ENCODE data around the gene MYH10. TPM values are rescaled to one million over a fixed set of nuclear protein-coding genes. Genes with fewer than 3 reads are reported as not detected.

MYH10 gene
- total RNA-seq, 2 donors from 2014 or later: 48.6 to 56.6 TPM

DNA sequence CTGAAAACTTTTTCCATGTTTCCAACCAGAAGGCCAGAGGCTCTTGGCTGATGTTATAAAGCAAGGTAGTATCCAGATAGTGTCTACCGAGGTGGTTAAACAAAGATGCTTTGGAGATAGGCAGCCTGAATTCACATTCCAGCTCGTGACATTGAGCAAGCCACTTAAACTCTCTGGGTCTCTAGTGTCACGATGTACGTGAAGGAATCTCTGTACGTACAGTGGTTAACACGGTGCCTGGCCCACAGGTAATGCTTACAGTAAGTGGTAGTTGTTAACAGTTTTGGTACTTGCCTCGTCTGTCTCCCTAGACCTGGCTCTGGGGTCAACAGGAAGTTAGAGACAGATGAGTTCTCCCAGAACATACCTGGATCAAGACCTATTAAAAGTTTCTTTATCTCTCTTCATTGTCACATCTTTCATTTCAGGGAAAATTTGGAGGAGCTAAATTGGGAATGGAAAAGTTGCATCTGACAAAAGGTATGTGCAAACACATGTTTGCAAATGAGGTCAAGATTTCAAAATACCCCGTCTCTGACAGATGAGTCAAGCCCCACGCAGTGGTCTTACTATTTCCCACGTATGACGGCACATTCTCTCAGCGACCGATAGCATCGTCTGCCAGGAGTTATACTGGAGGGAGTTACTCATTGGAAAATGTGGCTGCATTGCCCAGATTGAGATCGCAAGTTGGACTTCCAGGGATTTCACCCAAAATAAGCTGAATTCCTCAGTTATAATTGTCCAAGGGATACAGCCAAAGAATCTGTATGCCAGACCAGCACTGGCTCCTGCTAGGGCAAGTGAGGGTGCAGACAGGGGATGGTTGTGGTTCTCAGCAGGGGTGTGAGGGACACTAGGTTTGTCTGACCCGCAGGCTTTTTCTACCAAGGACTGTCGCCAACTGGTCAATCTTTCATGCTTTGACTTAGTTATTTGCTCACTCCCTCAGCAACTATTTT lies 18.9 kb upstream of the MYH10 start:
- Histone ChIP-seq H3K4me1 (replicated peaks) (no peaks in the 10 kb centered on the region), H3K9me3 (no peaks in the 10 kb centered on the region), H3K36me3 (no peaks in the 10 kb centered on the region), H3K4me3 (no peak overlapping the region), H3K27ac (no peak overlapping the region), H3K27me3 (replicated peaks; ENCODE audit: insufficient read depth) (no peaks in the 10 kb centered on the region)
- WGBS: 65% methylated on average over 17 of the region's 17 CpGs
- intact Hi-C loops (cut with DNase I): no loop called here
- no peak for TF ChIP-seq POLR2AphosphoS5 (IDR thresholded peaks at IDR 0.05)
- TF ChIP-seq POLR2A (IDR thresholded peaks at IDR 0.05): no peak
- TF ChIP-seq, protein P1, sequence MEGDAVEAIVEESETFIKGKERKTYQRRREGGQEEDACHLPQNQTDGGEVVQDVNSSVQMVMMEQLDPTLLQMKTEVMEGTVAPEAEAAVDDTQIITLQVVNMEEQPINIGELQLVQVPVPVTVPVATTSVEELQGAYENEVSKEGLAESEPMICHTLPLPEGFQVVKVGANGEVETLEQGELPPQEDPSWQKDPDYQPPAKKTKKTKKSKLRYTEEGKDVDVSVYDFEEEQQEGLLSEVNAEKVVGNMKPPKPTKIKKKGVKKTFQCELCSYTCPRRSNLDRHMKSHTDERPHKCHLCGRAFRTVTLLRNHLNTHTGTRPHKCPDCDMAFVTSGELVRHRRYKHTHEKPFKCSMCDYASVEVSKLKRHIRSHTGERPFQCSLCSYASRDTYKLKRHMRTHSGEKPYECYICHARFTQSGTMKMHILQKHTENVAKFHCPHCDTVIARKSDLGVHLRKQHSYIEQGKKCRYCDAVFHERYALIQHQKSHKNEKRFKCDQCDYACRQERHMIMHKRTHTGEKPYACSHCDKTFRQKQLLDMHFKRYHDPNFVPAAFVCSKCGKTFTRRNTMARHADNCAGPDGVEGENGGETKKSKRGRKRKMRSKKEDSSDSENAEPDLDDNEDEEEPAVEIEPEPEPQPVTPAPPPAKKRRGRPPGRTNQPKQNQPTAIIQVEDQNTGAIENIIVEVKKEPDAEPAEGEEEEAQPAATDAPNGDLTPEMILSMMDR (IDR thresholded peaks at IDR 0.05): no peak
- no peak for DNase-seq (ENCODE audit: low spot score)

DNA sequence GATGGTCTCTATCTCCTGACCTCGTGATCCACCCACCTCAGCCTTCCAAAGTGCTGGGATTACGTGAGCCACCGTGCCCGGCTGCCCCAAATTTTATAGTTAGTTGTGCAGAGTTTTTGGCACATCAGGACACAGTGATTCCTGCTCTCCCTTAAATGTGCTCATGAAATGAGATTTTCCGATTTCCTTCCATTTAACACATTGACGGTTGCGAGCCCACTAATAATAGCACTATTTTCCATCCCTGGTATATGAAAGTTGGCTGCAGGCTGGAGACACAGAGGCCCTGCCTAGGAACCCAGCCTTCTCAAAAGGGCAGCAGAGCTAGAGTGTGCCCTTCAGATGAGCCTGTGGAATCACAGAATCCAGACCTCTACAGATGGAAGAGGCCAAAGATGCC lies 17.4 kb upstream of the MYH10 start:
- WGBS: 91% methylated on average over 7 of the region's 7 CpGs
- TF ChIP-seq, protein P1 (IDR thresholded peaks at IDR 0.05): no peak
- no peak for TF ChIP-seq POLR2AphosphoS5 (IDR thresholded peaks at IDR 0.05)
- no peak for TF ChIP-seq POLR2A (IDR thresholded peaks at IDR 0.05)
- Histone ChIP-seq H3K27ac (no peak overlapping the region), H3K4me3 (no peak overlapping the region), H3K27me3 (replicated peaks; ENCODE audit: insufficient read depth) (no peaks in the 10 kb centered on the region), H3K9me3 (no peaks in the 10 kb centered on the region), H3K4me1 (replicated peaks) (no peaks in the 10 kb centered on the region), H3K36me3 (no peaks in the 10 kb centered on the region)
- intact Hi-C loops (cut with DNase I): no loop called here
- DNase-seq (ENCODE audit: low spot score): no peak

DNA sequence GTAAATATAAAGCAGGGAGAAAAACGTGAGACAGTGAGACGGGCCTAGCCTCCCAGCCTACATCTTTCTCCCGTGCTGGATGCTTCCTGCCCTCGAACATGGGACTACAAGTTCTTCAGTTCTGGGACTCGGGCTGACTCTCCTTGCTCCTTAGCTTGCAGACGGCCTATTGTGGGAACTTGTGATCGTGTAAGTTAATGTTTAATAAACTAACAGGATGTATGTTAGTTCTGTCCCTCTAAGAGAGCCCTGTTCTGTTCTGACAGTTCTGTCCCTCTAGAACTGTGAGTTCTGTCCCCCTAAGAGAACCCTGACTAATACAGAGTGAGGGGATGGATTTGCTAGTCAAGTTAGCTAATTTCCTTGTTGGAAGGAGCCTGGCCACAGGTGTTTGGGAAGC lies 16.7 kb upstream of the MYH10 start:
- H3K9me3 ChIP-seq: no peaks in the 10 kb centered on the region
- H3K27me3 ChIP-seq (replicated peaks; ENCODE audit: insufficient read depth): no peaks in the 10 kb centered on the region
- intact Hi-C loops (cut with DNase I): no loop called here
- WGBS: 76% methylated on average over 7 of the region's 7 CpGs
- no peak overlapping the region for H3K4me3 ChIP-seq
- H3K36me3 ChIP-seq: no peaks in the 10 kb centered on the region
- no peaks in the 10 kb centered on the region for H3K4me1 ChIP-seq (replicated peaks)
- TF ChIP-seq POLR2AphosphoS5 (IDR thresholded peaks at IDR 0.05) (no peak), POLR2A (IDR thresholded peaks at IDR 0.05) (no peak)
- TF ChIP-seq, protein P1 (IDR thresholded peaks at IDR 0.05): no peak
- H3K27ac ChIP-seq: no peak overlapping the region
- DNase-seq (ENCODE audit: low spot score): no peak

DNA sequence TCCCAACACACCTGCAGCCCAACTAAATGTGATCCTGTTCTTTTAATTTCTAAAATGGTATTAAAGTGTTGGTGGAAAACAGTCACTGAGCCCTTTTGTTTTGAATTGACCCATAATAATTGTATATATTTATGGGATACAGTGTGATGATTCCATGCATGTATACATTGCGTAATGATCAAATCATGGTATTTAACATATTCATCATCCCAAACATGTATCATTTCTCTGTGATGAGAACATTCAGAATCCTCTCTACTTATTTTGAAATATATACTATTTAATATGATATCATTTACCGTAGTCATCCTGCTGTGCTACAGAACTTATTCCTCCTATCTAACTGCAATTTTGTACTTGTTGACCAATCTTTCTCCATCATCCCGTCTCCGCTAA lies 14.0 kb upstream of the MYH10 start:
- 94% methylated on average over 4 of the region's 4 CpGs for WGBS

More for the DNA sequence above, 14.0 kb upstream of the MYH10 start:
- H3K9me3 ChIP-seq: no peaks in the 10 kb centered on the region
- intact Hi-C loops (cut with DNase I): no loop called here
- no peaks in the 10 kb centered on the region for H3K36me3 ChIP-seq
- no peak for TF ChIP-seq POLR2AphosphoS5 (IDR thresholded peaks at IDR 0.05)
- TF ChIP-seq, protein P1 (IDR thresholded peaks at IDR 0.05): no peak
- no peak for TF ChIP-seq POLR2A (IDR thresholded peaks at IDR 0.05)
- DNase-seq (ENCODE audit: low spot score): no peak
- no peaks in the 10 kb centered on the region for H3K27me3 ChIP-seq (replicated peaks; ENCODE audit: insufficient read depth)
- H3K4me1 ChIP-seq (replicated peaks): no peaks in the 10 kb centered on the region
- no peak overlapping the region for H3K27ac ChIP-seq
- H3K4me3 ChIP-seq: no peak overlapping the region
